Measurements from ENCODE around the gene SBF2.

SBF2 gene

DNA sequence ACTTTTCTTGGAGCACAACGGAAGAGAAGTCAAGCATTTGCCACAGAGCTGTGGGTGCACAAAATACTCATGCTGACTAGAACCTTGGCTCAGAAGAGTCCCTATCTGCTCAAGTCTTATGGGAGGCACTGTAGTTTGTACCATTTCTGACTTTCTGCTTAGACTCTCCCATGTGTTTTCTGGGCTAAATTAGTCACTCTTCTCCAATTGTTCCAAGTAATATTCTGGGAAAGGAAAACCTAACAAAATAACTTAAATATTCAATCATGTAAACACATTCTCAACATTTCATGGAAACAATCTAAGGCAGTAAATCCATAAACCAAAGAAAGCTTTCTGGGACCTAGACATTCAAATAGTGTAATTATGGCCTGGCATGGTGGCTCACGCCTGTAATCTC, 409.4 kb downstream of the SBF2 start:
- no peak overlapping the region for H3K4me3 ChIP-seq (ENCODE audit: low read depth, low read length)
- TF ChIP-seq, protein P1, sequence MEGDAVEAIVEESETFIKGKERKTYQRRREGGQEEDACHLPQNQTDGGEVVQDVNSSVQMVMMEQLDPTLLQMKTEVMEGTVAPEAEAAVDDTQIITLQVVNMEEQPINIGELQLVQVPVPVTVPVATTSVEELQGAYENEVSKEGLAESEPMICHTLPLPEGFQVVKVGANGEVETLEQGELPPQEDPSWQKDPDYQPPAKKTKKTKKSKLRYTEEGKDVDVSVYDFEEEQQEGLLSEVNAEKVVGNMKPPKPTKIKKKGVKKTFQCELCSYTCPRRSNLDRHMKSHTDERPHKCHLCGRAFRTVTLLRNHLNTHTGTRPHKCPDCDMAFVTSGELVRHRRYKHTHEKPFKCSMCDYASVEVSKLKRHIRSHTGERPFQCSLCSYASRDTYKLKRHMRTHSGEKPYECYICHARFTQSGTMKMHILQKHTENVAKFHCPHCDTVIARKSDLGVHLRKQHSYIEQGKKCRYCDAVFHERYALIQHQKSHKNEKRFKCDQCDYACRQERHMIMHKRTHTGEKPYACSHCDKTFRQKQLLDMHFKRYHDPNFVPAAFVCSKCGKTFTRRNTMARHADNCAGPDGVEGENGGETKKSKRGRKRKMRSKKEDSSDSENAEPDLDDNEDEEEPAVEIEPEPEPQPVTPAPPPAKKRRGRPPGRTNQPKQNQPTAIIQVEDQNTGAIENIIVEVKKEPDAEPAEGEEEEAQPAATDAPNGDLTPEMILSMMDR (IDR thresholded peaks at IDR 0.05; ENCODE audit: insufficient read depth, low read depth, low read length, missing control alignments) = no peak
- no peak for DNase-seq (ENCODE audit: low read depth)

DNA sequence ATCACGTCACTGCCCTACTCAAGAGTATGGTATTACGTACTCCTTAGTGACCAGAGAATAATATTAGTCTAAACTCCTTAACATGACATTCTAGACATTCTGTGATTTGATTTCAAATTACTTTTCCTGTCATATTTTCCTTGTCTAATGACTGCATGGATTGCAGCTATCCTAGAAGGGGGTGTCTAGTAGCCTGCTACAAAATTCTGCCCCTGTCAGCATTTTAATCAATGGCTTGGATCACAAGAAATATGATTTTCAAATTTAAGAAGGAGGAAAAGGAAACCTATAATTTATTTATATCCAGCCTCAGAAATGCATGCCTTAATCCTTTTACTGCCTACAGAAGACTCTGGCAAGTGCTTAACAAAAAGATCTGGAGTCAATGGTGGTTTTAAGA, 413.4 kb downstream of the SBF2 start:
- DNase-seq (ENCODE audit: low read depth) = no peak
- TF ChIP-seq, protein P1 (IDR thresholded peaks at IDR 0.05; ENCODE audit: insufficient read depth, low read depth, low read length, missing control alignments) = no peak
- H3K4me3 ChIP-seq (ENCODE audit: low read depth, low read length) = no peak overlapping the region

DNA sequence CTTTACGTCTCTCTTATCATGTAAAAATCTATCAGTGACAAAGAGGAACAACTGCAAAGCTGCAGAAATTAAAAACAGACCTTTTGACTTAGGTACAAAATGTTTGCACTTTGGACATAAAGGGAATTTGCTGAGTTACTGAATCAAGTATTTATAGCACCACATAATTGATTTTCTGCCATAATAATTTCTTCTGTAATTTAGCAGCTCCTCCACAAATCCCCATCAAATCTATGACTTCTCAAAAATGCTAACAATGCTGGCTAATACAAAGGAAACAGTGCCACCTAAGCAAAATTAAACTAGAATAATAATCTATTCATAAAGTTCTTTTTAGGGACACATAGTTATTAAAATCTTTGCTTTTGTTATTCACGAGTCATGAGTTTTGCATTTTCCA, 415.1 kb downstream of the SBF2 start:
- no peak for DNase-seq (ENCODE audit: low read depth)
- no peak overlapping the region for H3K4me3 ChIP-seq (ENCODE audit: low read depth, low read length)
- TF ChIP-seq, protein P1 (IDR thresholded peaks at IDR 0.05; ENCODE audit: insufficient read depth, low read depth, low read length, missing control alignments) = no peak

DNA sequence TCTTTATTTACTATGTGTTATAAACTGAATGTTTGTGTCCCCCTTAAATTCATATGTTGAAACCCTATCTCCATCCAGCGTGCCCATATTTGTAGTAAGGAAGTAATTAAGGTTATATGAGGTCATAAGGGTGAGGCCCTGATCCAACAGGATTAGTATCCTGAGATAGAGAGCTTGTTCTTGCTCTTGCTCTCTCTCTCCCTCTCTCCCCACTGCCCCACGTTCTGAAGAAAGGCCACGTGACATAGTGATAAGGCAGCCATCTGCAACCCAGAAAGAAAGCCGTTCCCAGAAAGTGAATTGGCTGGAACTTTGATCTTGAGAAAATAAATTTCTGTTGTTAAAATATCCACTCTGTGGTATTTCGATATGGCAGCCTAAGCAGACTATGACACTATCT, 417.7 kb downstream of the SBF2 start:
- DNase-seq (ENCODE audit: low read depth) = no peak
- H3K4me3 ChIP-seq (ENCODE audit: low read depth, low read length) = no peak overlapping the region
- TF ChIP-seq, protein P1 (IDR thresholded peaks at IDR 0.05; ENCODE audit: insufficient read depth, low read depth, low read length, missing control alignments) = no peak

DNA sequence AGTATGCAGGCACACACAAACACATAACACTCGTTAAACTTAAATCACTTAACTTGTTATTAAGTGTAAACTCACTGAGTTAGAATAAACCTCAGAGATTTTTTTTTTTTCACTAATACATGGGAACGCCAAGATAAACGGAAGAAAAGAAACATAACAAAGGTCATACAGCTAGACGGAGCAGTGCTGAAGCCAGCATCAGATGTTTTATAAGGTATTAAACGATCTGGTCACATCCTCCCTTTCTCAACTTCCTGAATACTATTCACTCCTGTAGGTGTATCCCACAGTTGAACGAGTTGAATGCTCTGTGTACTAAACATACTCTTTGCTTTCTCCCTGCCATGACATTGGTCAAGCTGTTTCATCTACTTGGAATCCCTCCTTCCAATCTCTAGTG, 418.2 kb downstream of the SBF2 start:
- no peak overlapping the region for H3K4me3 ChIP-seq (ENCODE audit: low read depth, low read length)
- DNase-seq (ENCODE audit: low read depth) = no peak
- TF ChIP-seq, protein P1 (IDR thresholded peaks at IDR 0.05; ENCODE audit: insufficient read depth, low read depth, low read length, missing control alignments) = no peak

DNA sequence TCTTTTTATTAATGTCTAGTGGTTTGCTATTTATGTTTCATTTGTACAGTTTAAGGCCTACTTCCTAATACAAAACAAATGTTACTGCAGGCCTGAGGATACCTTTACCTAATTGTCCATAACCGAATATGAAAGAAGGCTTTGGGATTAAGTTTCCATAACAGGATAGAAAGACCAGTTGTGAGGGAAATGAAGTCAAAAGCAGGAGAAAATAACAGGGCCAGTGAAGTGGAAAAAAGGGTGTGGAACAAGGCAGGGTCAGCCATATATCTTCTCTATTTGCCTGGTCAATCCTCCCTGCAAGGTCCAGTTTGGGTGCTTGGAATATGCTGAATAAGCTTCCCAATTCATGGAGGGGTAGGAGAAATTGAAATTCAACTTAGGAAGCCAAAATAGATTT, 418.6 kb downstream of the SBF2 start:
- H3K4me3 ChIP-seq (ENCODE audit: low read depth, low read length) = no peak overlapping the region
- DNase-seq (ENCODE audit: low read depth) = no peak
- TF ChIP-seq, protein P1 (IDR thresholded peaks at IDR 0.05; ENCODE audit: insufficient read depth, low read depth, low read length, missing control alignments) = no peak

DNA sequence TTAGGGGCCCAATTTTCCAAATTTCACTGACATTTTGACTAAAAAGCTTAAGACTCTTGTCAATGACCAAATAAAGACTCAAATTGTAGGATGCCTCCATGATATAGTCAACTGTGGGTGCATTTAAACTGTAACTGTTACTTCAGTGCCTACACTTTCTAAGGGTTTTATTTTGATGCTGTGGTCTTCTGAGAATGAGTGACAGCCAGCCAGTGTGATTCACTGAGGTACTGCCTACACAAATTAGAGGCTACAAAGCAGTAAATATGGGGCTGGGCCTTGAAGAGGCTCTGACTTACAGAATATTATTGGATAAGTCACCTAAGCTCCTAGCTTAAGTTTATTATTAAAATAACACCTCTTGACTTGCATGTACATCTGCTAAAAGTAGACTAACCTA, 419.6 kb downstream of the SBF2 start:
- TF ChIP-seq, protein P1 (IDR thresholded peaks at IDR 0.05; ENCODE audit: insufficient read depth, low read depth, low read length, missing control alignments) = no peak
- no peak overlapping the region for H3K4me3 ChIP-seq (ENCODE audit: low read depth, low read length)
- no peak for DNase-seq (ENCODE audit: low read depth)
